PFSK-1 (cell line): ENCODE measurements around the gene KCNJ4.

Experiments used
- POLR2AphosphoS5 ChIP-seq: IDR thresholded peaks from 2 replicates; pipeline ENCODE4 v1.6.1; 2012; ENCODE audit warnings: low read depth, mild to moderate bottlenecking, control low read depth, low read length, moderate library complexity
- REST ChIP-seq, 2 experiments: IDR thresholded peaks; 2 replicates each; pipeline versions ENCODE4 v1.6.1 to v1.8.0; 2011 to 2012; ENCODE audit warnings: low read depth in 2 of 2, low read length in 2 of 2, control low read depth in 1 of 2, inconsistent platforms in 1 of 2, mild to moderate bottlenecking in 1 of 2, moderate library complexity in 1 of 2; ENCODE audit not compliant: insufficient read depth in 1 of 2
- SIN3A ChIP-seq: IDR thresholded peaks from 2 replicates; pipeline ENCODE4 v1.6.1; 2012; ENCODE audit warnings: mild to moderate bottlenecking, low read length, moderate library complexity, borderline replicate concordance; ENCODE audit not compliant: insufficient read depth
- TAF1 ChIP-seq: IDR thresholded peaks from 2 replicates; pipeline ENCODE4 v1.6.1; 2012; ENCODE audit warnings: low read length, control low read depth, borderline replicate concordance; ENCODE audit not compliant: insufficient read depth

- TF ChIP-seq SIN3A (no peak), REST (IDR thresholded peaks at IDR 0.05; ENCODE audit: insufficient read depth in 1 of 2, low read depth in 2 of 2, low read length in 2 of 2) (no peak), POLR2AphosphoS5 (no peak), TAF1 (no peak)
These were observed 27.5 kb downstream of the KCNJ4 start for GRCh38 chr22:38427465-38427864.
